MM.1S (cell line): ENCODE data around the gene CERS3.

Experiments used
- DNase-seq: peaks from one replicate; pipeline ENCODE4 v3.0.0-alpha.2; 2015
- H2AFZ ChIP-seq: fragments of 300-600 bp; sonication (generic); 2 replicates; pipeline ENCODE4 v1.6.0; 2016; ENCODE audit warnings: antibody characterized with exemption, low read length
- H3F3A ChIP-seq: fragments of 300-600 bp; sonication (generic); 2 replicates; pipeline ENCODE4 v1.6.1; 2016; ENCODE audit warnings: mild to moderate bottlenecking, antibody characterized with exemption, low read length, moderate library complexity, mixed read lengths; ENCODE audit not compliant: insufficient read depth
- H3K27ac ChIP-seq: fragments of 300-600 bp; sonication (generic); 2 replicates; pipeline ENCODE4 v1.5.1; 2016; ENCODE audit warnings: mild to moderate bottlenecking, low read length
- H3K27me3 ChIP-seq: fragments of 300-600 bp; sonication (generic); replicated peaks from 2 replicates; pipeline ENCODE4 v1.6.0; 2016; ENCODE audit warnings: low read length; ENCODE audit not compliant: insufficient read depth
- H3K36me3 ChIP-seq: fragments of 300-600 bp; sonication (generic); replicated peaks from 2 replicates; pipeline ENCODE4 v1.6.1; 2016; ENCODE audit warnings: mild to moderate bottlenecking, low read length, mixed read lengths; ENCODE audit not compliant: insufficient read depth
- H3K4me1 ChIP-seq: fragments of 300-600 bp; sonication (generic); 2 replicates; pipeline ENCODE4 v1.6.1; 2016; ENCODE audit warnings: low read length, mixed read lengths
- H3K4me2 ChIP-seq: fragments of 300-600 bp; sonication (generic); 2 replicates; pipeline ENCODE4 v1.6.0; 2016; ENCODE audit warnings: low read depth, low read length
- H3K4me3 ChIP-seq: fragments of 300-600 bp; sonication (generic); 2 replicates; pipeline ENCODE4 v1.5.1; 2016; ENCODE audit warnings: low read length, mixed read lengths
- H3K79me2 ChIP-seq: fragments of 300-600 bp; sonication (generic); 2 replicates; pipeline ENCODE4 v1.6.1; 2016; ENCODE audit warnings: mixed run types, low read length, mixed read lengths
- H3K9ac ChIP-seq: fragments of 300-600 bp; sonication (generic); 2 replicates; pipeline ENCODE4 v1.6.1; 2016; ENCODE audit warnings: low read length, mixed read lengths
- H3K9me2 ChIP-seq: fragments of 300-600 bp; sonication (generic); replicated peaks from 2 replicates; pipeline ENCODE4 v1.6.1; 2016; ENCODE audit warnings: mild to moderate bottlenecking, low read length, mixed read lengths; ENCODE audit not compliant: insufficient read depth
- H3K9me3 ChIP-seq: fragments of 300-600 bp; sonication (generic); replicated peaks from 2 replicates; pipeline ENCODE4 v1.6.1; 2016; ENCODE audit warnings: mild to moderate bottlenecking, low read length, mixed read lengths; ENCODE audit not compliant: insufficient read depth
- H4K20me1 ChIP-seq: fragments of 300-600 bp; sonication (generic); 2 replicates; pipeline ENCODE4 v1.6.1; 2016; ENCODE audit warnings: mild to moderate bottlenecking, low read length, moderate library complexity, mixed read lengths; ENCODE audit not compliant: insufficient read depth
- CTCF ChIP-seq: fragments of 300-600 bp; sonication (generic); IDR thresholded peaks from 2 replicates; pipeline ENCODE4 v1.5.1; 2016; ENCODE audit warnings: antibody characterized with exemption, low read length, mixed read lengths
- EZH2 ChIP-seq: fragments of 300-600 bp; sonication (generic); optimal IDR thresholded peaks from 2 replicates; pipeline ENCODE3; 2017; ENCODE audit warnings: low read depth, mild to moderate bottlenecking, antibody characterized with exemption, low read length, mixed read lengths
- EZH2phosphoT487 ChIP-seq: fragments of 300-600 bp; sonication (generic); IDR thresholded peaks from 2 replicates; pipeline ENCODE4 v1.6.1; 2018; ENCODE audit warnings: antibody characterized with exemption, low read length

The CERS3 gene

DNA sequence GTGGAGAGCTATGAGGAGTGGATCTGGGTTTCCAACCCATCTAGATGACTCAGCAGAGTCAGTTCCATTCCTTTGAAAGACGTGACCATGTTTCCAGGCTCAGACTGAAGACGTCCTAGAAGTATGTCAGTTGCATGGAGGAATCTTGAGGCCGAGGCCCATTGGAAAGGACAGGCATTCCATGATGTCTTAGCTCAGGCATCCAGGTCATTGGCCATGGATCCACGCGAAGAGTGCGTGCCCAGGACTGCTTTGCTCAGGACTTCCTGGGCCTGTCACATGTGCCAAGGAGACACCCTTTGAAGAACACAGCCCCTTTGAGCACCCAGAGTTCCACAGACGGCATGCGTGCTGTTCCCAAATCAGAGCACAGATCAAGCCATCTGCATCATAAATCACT is 94.7 kb downstream of the CERS3 start:
- Histone ChIP-seq H3K9ac (no peak overlapping the region), H4K20me1 (no peaks in the 10 kb centered on the region), H2AFZ (no peak overlapping the region), H3K27ac (no peak overlapping the region), H3K4me2 (no peak overlapping the region), H3K9me2 (no peaks in the 10 kb centered on the region), H3K79me2 (no peaks in the 10 kb centered on the region), H3K4me3 (no peak overlapping the region), H3K27me3 (no peaks in the 10 kb centered on the region), H3K4me1 (no peaks in the 10 kb centered on the region), H3K36me3 (no peaks in the 10 kb centered on the region), H3F3A (no peaks in the 10 kb centered on the region), H3K9me3 (no peaks in the 10 kb centered on the region)
- DNase-seq, result no peak
- TF ChIP-seq EZH2phosphoT487, result no peak
- no peak for TF ChIP-seq CTCF
- no peak for TF ChIP-seq EZH2

- Histone ChIP-seq H3K4me2 (no peak overlapping the region), H3K4me1 (no peaks in the 10 kb centered on the region), H3K79me2 (no peaks in the 10 kb centered on the region), H3K27me3 (no peaks in the 10 kb centered on the region), H3F3A (no peaks in the 10 kb centered on the region), H3K9me3 (no peaks in the 10 kb centered on the region), H2AFZ (no peak overlapping the region), H3K36me3 (no peaks in the 10 kb centered on the region), H3K4me3 (no peak overlapping the region), H4K20me1 (no peaks in the 10 kb centered on the region), H3K9me2 (no peaks in the 10 kb centered on the region), H3K9ac (no peak overlapping the region), H3K27ac (no peak overlapping the region)
- no peak for DNase-seq
- no peak for TF ChIP-seq EZH2
- TF ChIP-seq CTCF, result no peak
- TF ChIP-seq EZH2phosphoT487, result no peak
Measured at GRCh38 chr15:100433304-100433703, 95.4 kb downstream of the CERS3 start.

- Histone ChIP-seq H3K9me2 (no peaks in the 10 kb centered on the region), H3K9me3 (no peaks in the 10 kb centered on the region), H3K27ac (no peak overlapping the region), H3K79me2 (no peaks in the 10 kb centered on the region), H3K4me2 (no peak overlapping the region), H3K4me3 (no peak overlapping the region), H3K36me3 (no peaks in the 10 kb centered on the region), H2AFZ (no peak overlapping the region), H4K20me1 (no peaks in the 10 kb centered on the region), H3K9ac (no peak overlapping the region), H3F3A (no peaks in the 10 kb centered on the region), H3K4me1 (no peaks in the 10 kb centered on the region), H3K27me3 (no peaks in the 10 kb centered on the region)
- DNase-seq, result no peak
- TF ChIP-seq EZH2 (no peak), CTCF (no peak), EZH2phosphoT487 (no peak)
Measured at GRCh38 chr15:100430411-100430810, 98.3 kb downstream of the CERS3 start.
